HepG2 (cell line): ENCODE data around the gene UNC13D. TPM values are rescaled to one million over a fixed set of nuclear protein-coding genes. Genes with fewer than 3 reads are reported as not detected.
A peak's percentile ranks its signal among the peaks of the same experiment; 100 is the strongest.
"Not testable (repeated sequence)": the region's sequence is repeated elsewhere in the genome, so short reads cannot be mapped to it uniquely, and the experiment has no call there.

ENCODE experiments used
- ATAC-seq: fragments of 200-7000 bp; cut with Tn5 transposase; 3 replicates; pipeline ENCODE4 v1.9.1; 2020; ENCODE audit warnings: mild to moderate bottlenecking, moderate library complexity
- BruUV-seq: library from RNA; stranded (reverse); fragments of 400-500 nt; replicated peaks from 2 replicates; lab custom pipeline; 2021; lab: Mats Ljungman, UMichigan
- CTCF ChIA-PET: fragments of 300-600 bp; formaldehyde crosslinking; extraction: SDS; loops from one replicate; lab custom pipeline; 2021; ENCODE audit warnings: low total read pairs, inconsistent platforms, low intra/inter-chr PET ratio; lab: Yijun Ruan, JAX
- POLR2A ChIA-PET: fragments of 350-600 bp; sonication (Branson Sonifier 250); formaldehyde crosslinking; loops from one replicate; lab custom pipeline; 2020; ENCODE audit warnings: antibody characterized with exemption, inconsistent platforms; lab: Yijun Ruan, JAX
- DNase-seq: peaks from one replicate; pipeline ENCODE4 v3.0.0-alpha.2; 2015; ENCODE audit warnings: low spot score
- FAIRE-seq: peaks from 3 replicates; lab custom pipeline; 2011; peaks lifted over from hg19 to GRCh38; lab: Jason Lieb, UNC
- H2AFZ ChIP-seq: one replicate; pipeline ENCODE4 v1.6.1; 2011; ENCODE audit warnings: low read length, inconsistent platforms
- H3K27ac ChIP-seq: fragments of 300-600 bp; 3 replicates; pipeline ENCODE4 v1.8.0; 2011; ENCODE audit warnings: mixed run types, mild to moderate bottlenecking, mixed read lengths, low read length, inconsistent platforms; ENCODE audit not compliant: insufficient read depth; ENCODE audit errors: extremely low read length
- H3K27me3 ChIP-seq, 2 experiments: fragments of 200-600 bp in 1 of 2; 2 replicates in 1 of 2; 3 replicates in 1 of 2; pipeline versions ENCODE4 v1.6.0 to v1.8.0; 2011; ENCODE audit warnings: low read length in 2 of 2, mild to moderate bottlenecking in 2 of 2, moderate library complexity in 2 of 2, inconsistent platforms in 1 of 2; ENCODE audit not compliant: insufficient read depth in 2 of 2, control insufficient read depth in 1 of 2
- H3K36me3 ChIP-seq, 2 experiments: fragments of 200-600 bp in 1 of 2; replicated peaks in 1 of 2; 2 replicates in 1 of 2; 3 replicates in 1 of 2; pipeline versions ENCODE4 v1.5.1 to v1.8.0; 2011; ENCODE audit warnings: low read length in 2 of 2, inconsistent platforms in 1 of 2; ENCODE audit not compliant: insufficient read depth in 2 of 2, control insufficient read depth in 1 of 2
- H3K4me1 ChIP-seq: 2 replicates; pipeline ENCODE4 v1.5.1; 2012; ENCODE audit warnings: low read length, inconsistent platforms; ENCODE audit not compliant: insufficient read depth
- H3K4me2 ChIP-seq: 2 replicates; pipeline ENCODE4 v1.6.0; 2011; ENCODE audit warnings: low read depth, low read length, inconsistent platforms
- H3K4me3 ChIP-seq, 3 experiments: fragments of 200-600 bp in 1 of 3; sonication (generic), shearing (Covaris generic) in 1 of 3; replicated peaks in 1 of 3; 2 replicates each; pipeline ENCODE4 v1.5.1; 2011 to 2016; ENCODE audit warnings: low read length in 3 of 3, inconsistent platforms in 2 of 3, low read depth in 2 of 3, mild to moderate bottlenecking in 2 of 3, control low read depth in 1 of 3, mixed read lengths in 1 of 3; ENCODE audit not compliant: insufficient read depth in 1 of 3
- H3K79me2 ChIP-seq: one replicate; pipeline ENCODE4 v1.6.1; 2011; ENCODE audit warnings: low read length, inconsistent platforms; ENCODE audit not compliant: insufficient read depth
- H3K9ac ChIP-seq: 2 replicates; pipeline ENCODE4 v1.6.0; 2011; ENCODE audit warnings: mild to moderate bottlenecking, low read depth, low read length, inconsistent platforms; ENCODE audit not compliant: insufficient read depth
- H3K9me3 ChIP-seq: 2 replicates; pipeline ENCODE4 v1.5.1; 2012; ENCODE audit warnings: mild to moderate bottlenecking, low read length
- H4K20me1 ChIP-seq: 2 replicates; pipeline ENCODE4 v1.6.0; 2011; ENCODE audit warnings: inconsistent platforms, mild to moderate bottlenecking, low read length, moderate library complexity; ENCODE audit not compliant: insufficient read depth
- ADNP ChIP-seq: sonication (generic); formaldehyde crosslinking; IDR thresholded peaks from 2 replicates; pipeline ENCODE4 v1.4.0; 2020; ENCODE audit warnings: missing genetic modification reagents
- EHMT2 ChIP-seq: fragments of 200-600 bp; sonication (generic); IDR thresholded peaks from 2 replicates; pipeline ENCODE4 v1.7.0; 2017; ENCODE audit warnings: antibody characterized with exemption, low read depth, low read length, borderline replicate concordance
- NFIB ChIP-seq: sonication (generic); formaldehyde crosslinking; IDR thresholded peaks from 2 replicates; pipeline ENCODE4 v1.9.0; 2021; ENCODE audit warnings: missing genetic modification reagents, mild to moderate bottlenecking, borderline replicate concordance
- REXO4 ChIP-seq: sonication (generic); formaldehyde crosslinking; IDR thresholded peaks from 2 replicates; pipeline ENCODE4 v1.8.0; 2022; ENCODE audit warnings: missing genetic modification reagents, mild to moderate bottlenecking, borderline replicate concordance
- ZNF407 ChIP-seq: sonication (generic); formaldehyde crosslinking; IDR thresholded peaks from one replicate; pipeline ENCODE4 v1.5.1; 2020; ENCODE audit warnings: mild to moderate bottlenecking, missing genetic modification reagents; ENCODE audit errors: not compliant biosample characterization
- ZNF547 ChIP-seq: sonication (generic); formaldehyde crosslinking; IDR thresholded peaks from 2 replicates; pipeline ENCODE4 v1.5.1; 2020; ENCODE audit warnings: mild to moderate bottlenecking, missing genetic modification reagents
- ZNF687 ChIP-seq: sonication (generic); formaldehyde crosslinking; IDR thresholded peaks from 2 replicates; pipeline ENCODE4 v1.5.1; 2020; ENCODE audit warnings: mild to moderate bottlenecking, missing genetic modification reagents, moderate library complexity
- ZNF704 ChIP-seq: sonication (generic); formaldehyde crosslinking; IDR thresholded peaks from 2 replicates; pipeline ENCODE4 v1.8.1; 2023; ENCODE audit warnings: mild to moderate bottlenecking, inconsistent platforms, moderate library complexity, missing genetic modification reagents, borderline replicate concordance
- WGBS: methylation state at CpG from one replicate; pipeline ENCODE4 v1.1.6; 2017; ENCODE audit warnings: low lambda C conversion rate; 5-methylcytosine and 5-hydroxymethylcytosine counted together
- in situ Hi-C: cut with HindIII; loops from 2 replicates; pipeline ENCODE4 v1.10.0; 2017; ENCODE audit warnings: low pct_unique_long_range_greater_than_20kb; ENCODE audit not compliant: extremely low pct_ligation_motif_present
- intact Hi-C: fragments of 100-400 bp; cut with micrococcal nuclease; formaldehyde crosslinking; loops from one replicate; pipeline ENCODE4 v1.10.0; 2022; ENCODE audit not compliant: unreplicated experiment
- polyA plus RNA-seq, 8 experiments: library from polyadenylated mRNA; depleted of rRNA in 3 of 8; stranded (reverse) in 7 of 8; unstranded in 1 of 8; fragments of >200 nt; fragmentation: Illumina TruSeq in 4 of 8; extraction: Trizol in 4 of 8; gene quantifications; 2 replicates each; pipeline versions ENCODE4 v1.2.1 to v1.2.3, GENCODE V29; 2011 to 2016; ENCODE audit warnings: low read depth in 4 of 8, missing spikeins in 1 of 8, mixed read lengths in 1 of 8; ENCODE audit not compliant: insufficient read depth in 1 of 8
- total RNA-seq, 5 experiments: library from RNA; depleted of rRNA; stranded (reverse); fragments of >200 nt; fragmentation: Illumina TruSeq; extraction: Trizol; gene quantifications; 2 replicates each; pipeline ENCODE4 v1.2.3, GENCODE V29; 2016; ENCODE audit warnings: low read depth in 1 of 5

The UNC13D gene
- total and polyA plus RNA-seq, 2 of the 13 experiments (the other 11 are each of a cell fraction or from before 2014, with no cell fraction given) = 29.7 to 42.7 TPM

- H3K27ac ChIP-seq = peak overlapping the region; percentile 83
- H3K27me3 ChIP-seq, H3K9me3 ChIP-seq, in situ Hi-C loops, CTCF ChIA-PET, DNase-seq, H2AFZ ChIP-seq, H3K79me2 ChIP-seq, H4K20me1 ChIP-seq, H3K36me3 ChIP-seq, FAIRE-seq, ATAC-seq: not testable (repeated sequence)
- H3K4me3 ChIP-seq = peak overlapping the region in 1 of 3 experiments; percentile 75; a peak in 1 of 6 replicates
- peaks cover 94% of the 10 kb centered on the region for H3K4me1 ChIP-seq
- 55% methylated on average over 12 of the region's 12 CpGs for WGBS
- intact Hi-C loops = loop anchor here (2.0 kb wide), 1 partner anchor 14 kb away; the partner anchor contains the start of gene WBP2
- POLR2A ChIA-PET = interaction anchor here (1.3 to 13.8 kb wide), 7 partner anchors 9 to 104 kb away, joined by 5 to 454 read pairs (median 15); partner anchors contain the start of genes GALK1, TRIM47, TRIM65 and UNC13D
- H3K9ac ChIP-seq = peak overlapping the region; percentile 85
- BruUV-seq = TSS peak; percentile 58
- peak overlapping the region; percentile 84 for H3K4me2 ChIP-seq
- TF ChIP-seq EHMT2 (0 out of 2 replicates have a peak, but pooled peaks have one; percentile 68), NFIB (CRISPR knock-in tag) (0 out of 2 replicates have a peak, but pooled peaks have one; percentile 41), ADNP (CRISPR knock-in tag) (peak; percentile 82), ZNF704 (0 out of 2 replicates have a peak, but pooled peaks have one; percentile 1), ZNF407 (CRISPR knock-in tag) (peak; percentile 2), ZNF547 (CRISPR knock-in tag) (0 out of 2 replicates have a peak, but pooled peaks have one; percentile 2), REXO4 (CRISPR knock-in tag) (0 out of 2 replicates have a peak, but pooled peaks have one; percentile 58), ZNF687 (peak; percentile 39; the same call in 1 of the 2 replicates)
Measured at GRCh38 chr17:75868730-75869281, 24.6 kb upstream of the UNC13D start.
